ENCODE measurements around the gene OCSTAMP. TPM values are rescaled to one million over a fixed set of nuclear protein-coding genes. Genes with fewer than 3 reads are reported as not detected.

The OCSTAMP gene
- total RNA-seq, 1 donor from 2014 or later = not detected

GRCh38 chr20:46586724-46587123, 36.3 kb upstream of the OCSTAMP start:
- TF ChIP-seq CTCF (IDR thresholded peaks at IDR 0.05; ENCODE audit: partially characterized antibody, unreplicated experiment) = no peak
- H3K36me3 Mint-ChIP-seq (ENCODE audit: unreplicated experiment) = peaks cover under 1% of the 10 kb centered on the region
- peaks cover 2% of the 10 kb centered on the region for H3K4me1 Mint-ChIP-seq (ENCODE audit: low read depth, unreplicated experiment)
- no peak overlapping the region for H3K27ac Mint-ChIP-seq (ENCODE audit: unreplicated experiment)
- no peak for DNase-seq
- H3K4me3 Mint-ChIP-seq (ENCODE audit: unreplicated experiment) = no peak overlapping the region
- no peaks in the 10 kb centered on the region for H3K9me3 Mint-ChIP-seq (ENCODE audit: unreplicated experiment)
- no peaks in the 10 kb centered on the region for H3K27me3 Mint-ChIP-seq (ENCODE audit: unreplicated experiment)

GRCh38 chr20:46584508-46584907, 34.1 kb upstream of the OCSTAMP start:
- Mint-ChIP-seq H3K4me3 (ENCODE audit: unreplicated experiment) (no peak overlapping the region), H3K27me3 (ENCODE audit: unreplicated experiment) (peaks cover 2% of the 10 kb centered on the region), H3K27ac (ENCODE audit: unreplicated experiment) (no peak overlapping the region), H3K4me1 (ENCODE audit: low read depth, unreplicated experiment) (peaks cover 2% of the 10 kb centered on the region), H3K9me3 (ENCODE audit: unreplicated experiment) (no peaks in the 10 kb centered on the region), H3K36me3 (ENCODE audit: unreplicated experiment) (peaks cover 8% of the 10 kb centered on the region)
- TF ChIP-seq CTCF (IDR thresholded peaks at IDR 0.05; ENCODE audit: partially characterized antibody, unreplicated experiment) = no peak
- no peak for DNase-seq

GRCh38 chr20:46583411-46584214, 33.2 kb upstream of the OCSTAMP start:
- Mint-ChIP-seq H3K27me3 (ENCODE audit: unreplicated experiment) (peaks cover 2% of the 10 kb centered on the region), H3K27ac (ENCODE audit: unreplicated experiment) (no peak overlapping the region), H3K36me3 (ENCODE audit: unreplicated experiment) (peaks cover 8% of the 10 kb centered on the region), H3K4me1 (ENCODE audit: low read depth, unreplicated experiment) (peaks cover 2% of the 10 kb centered on the region), H3K4me3 (ENCODE audit: unreplicated experiment) (no peak overlapping the region), H3K9me3 (ENCODE audit: unreplicated experiment) (no peaks in the 10 kb centered on the region)
- TF ChIP-seq CTCF (IDR thresholded peaks at IDR 0.05; ENCODE audit: partially characterized antibody, unreplicated experiment) = no peak
- DNase-seq = no peak

GRCh38 chr20:46582648-46583047, 32.2 kb upstream of the OCSTAMP start:
- TF ChIP-seq CTCF (IDR thresholded peaks at IDR 0.05; ENCODE audit: partially characterized antibody, unreplicated experiment) = no peak
- peaks cover 2% of the 10 kb centered on the region for H3K4me1 Mint-ChIP-seq (ENCODE audit: low read depth, unreplicated experiment)
- H3K4me3 Mint-ChIP-seq (ENCODE audit: unreplicated experiment) = no peak overlapping the region
- no peak for DNase-seq
- peaks cover 2% of the 10 kb centered on the region for H3K27me3 Mint-ChIP-seq (ENCODE audit: unreplicated experiment)
- H3K36me3 Mint-ChIP-seq (ENCODE audit: unreplicated experiment) = peaks cover 8% of the 10 kb centered on the region
- H3K9me3 Mint-ChIP-seq (ENCODE audit: unreplicated experiment) = no peaks in the 10 kb centered on the region
- H3K27ac Mint-ChIP-seq (ENCODE audit: unreplicated experiment) = no peak overlapping the region

GRCh38 chr20:46581391-46581790, 30.9 kb upstream of the OCSTAMP start:
- H3K4me1 Mint-ChIP-seq (ENCODE audit: low read depth, unreplicated experiment) = peaks cover 2% of the 10 kb centered on the region
- H3K27me3 Mint-ChIP-seq (ENCODE audit: unreplicated experiment) = peaks cover 2% of the 10 kb centered on the region
- TF ChIP-seq CTCF (IDR thresholded peaks at IDR 0.05; ENCODE audit: partially characterized antibody, unreplicated experiment) = no peak
- H3K27ac Mint-ChIP-seq (ENCODE audit: unreplicated experiment) = no peak overlapping the region
- no peaks in the 10 kb centered on the region for H3K9me3 Mint-ChIP-seq (ENCODE audit: unreplicated experiment)
- no peak for DNase-seq
- H3K36me3 Mint-ChIP-seq (ENCODE audit: unreplicated experiment) = peaks cover 8% of the 10 kb centered on the region
- no peak overlapping the region for H3K4me3 Mint-ChIP-seq (ENCODE audit: unreplicated experiment)
